ENCODE data around the gene EMX1.

The EMX1 gene

GRCh38 chr2:72950558-72951255, 33.4 kb downstream of the EMX1 start:
- TF ChIP-seq CTCF (IDR thresholded peaks at IDR 0.05; ENCODE audit: insufficient read depth, missing control alignments), result no peak
- DNase-seq (ENCODE audit: insufficient read length, low spot score), result no peak
- FAIRE-seq, result no peak

GRCh38 chr2:72951303-72952095, 34.2 kb downstream of the EMX1 start:
- no peak for FAIRE-seq
- no peak for TF ChIP-seq CTCF (IDR thresholded peaks at IDR 0.05; ENCODE audit: insufficient read depth, missing control alignments)
- DNase-seq (ENCODE audit: insufficient read length, low spot score), result no peak

- TF ChIP-seq CTCF (IDR thresholded peaks at IDR 0.05; ENCODE audit: insufficient read depth, missing control alignments), result no peak
- no peak for FAIRE-seq
- no peak for DNase-seq (ENCODE audit: insufficient read length, low spot score)
Observed at GRCh38 chr2:72952110-72952823, 34.9 kb downstream of the EMX1 start.

GRCh38 chr2:72952961-72953360, 35.6 kb downstream of the EMX1 start:
- TF ChIP-seq CTCF (IDR thresholded peaks at IDR 0.05; ENCODE audit: insufficient read depth, missing control alignments), result no peak
- DNase-seq (ENCODE audit: insufficient read length, low spot score) (no peak), FAIRE-seq (no peak)

- DNase-seq (ENCODE audit: insufficient read length, low spot score), result no peak
- TF ChIP-seq CTCF (IDR thresholded peaks at IDR 0.05; ENCODE audit: insufficient read depth, missing control alignments), result no peak
- no peak for FAIRE-seq
Observed at GRCh38 chr2:72953528-72953927, 36.2 kb downstream of the EMX1 start.

- no peak for TF ChIP-seq CTCF (IDR thresholded peaks at IDR 0.05; ENCODE audit: insufficient read depth, missing control alignments)
- FAIRE-seq, result no peak
- DNase-seq (ENCODE audit: insufficient read length, low spot score), result no peak
Observed at GRCh38 chr2:72953976-72954375, 36.7 kb downstream of the EMX1 start.

All from D721Med (cell line).